DMS53 (cell line): ENCODE results near the gene FGF8.

Experiments
- DNase-seq: peaks from one replicate; lab custom pipeline; 2025; lab: John Stamatoyannopoulos, UW

FGF8 gene

DNA sequence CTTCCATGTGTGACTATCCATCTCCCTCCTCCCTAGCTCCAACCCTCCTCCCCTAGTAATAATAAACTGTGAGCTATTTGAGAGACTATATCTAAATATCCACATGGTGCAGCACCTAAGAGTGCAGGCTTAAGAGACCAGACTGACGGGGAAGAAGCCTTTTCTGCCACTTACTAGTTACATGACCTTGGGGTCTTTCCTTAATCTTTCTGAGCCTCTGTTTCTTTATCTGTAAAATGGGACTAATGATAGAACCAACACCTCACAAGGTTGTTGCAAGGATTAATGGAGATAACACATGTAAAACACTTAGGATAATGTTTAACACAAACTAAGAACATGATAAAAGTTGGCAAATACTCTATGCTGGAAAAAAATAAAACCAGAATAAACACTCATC is 43.8 kb downstream of the FGF8 start:
- no peak for DNase-seq

DNA sequence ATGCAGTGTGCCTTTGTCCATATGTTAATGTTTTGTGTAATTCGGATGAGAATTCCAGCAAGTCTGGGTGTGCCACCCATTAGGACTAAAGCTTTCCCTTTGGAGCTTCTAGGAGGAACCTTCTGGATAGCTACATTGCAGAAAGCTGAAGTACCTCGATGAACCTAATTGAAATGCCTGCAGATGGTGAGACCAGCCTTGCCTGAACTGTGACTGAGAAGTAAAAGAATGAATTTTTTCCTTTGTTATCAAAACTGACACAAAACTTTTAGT is 49.9 kb downstream of the FGF8 start:
- no peak for DNase-seq

DNA sequence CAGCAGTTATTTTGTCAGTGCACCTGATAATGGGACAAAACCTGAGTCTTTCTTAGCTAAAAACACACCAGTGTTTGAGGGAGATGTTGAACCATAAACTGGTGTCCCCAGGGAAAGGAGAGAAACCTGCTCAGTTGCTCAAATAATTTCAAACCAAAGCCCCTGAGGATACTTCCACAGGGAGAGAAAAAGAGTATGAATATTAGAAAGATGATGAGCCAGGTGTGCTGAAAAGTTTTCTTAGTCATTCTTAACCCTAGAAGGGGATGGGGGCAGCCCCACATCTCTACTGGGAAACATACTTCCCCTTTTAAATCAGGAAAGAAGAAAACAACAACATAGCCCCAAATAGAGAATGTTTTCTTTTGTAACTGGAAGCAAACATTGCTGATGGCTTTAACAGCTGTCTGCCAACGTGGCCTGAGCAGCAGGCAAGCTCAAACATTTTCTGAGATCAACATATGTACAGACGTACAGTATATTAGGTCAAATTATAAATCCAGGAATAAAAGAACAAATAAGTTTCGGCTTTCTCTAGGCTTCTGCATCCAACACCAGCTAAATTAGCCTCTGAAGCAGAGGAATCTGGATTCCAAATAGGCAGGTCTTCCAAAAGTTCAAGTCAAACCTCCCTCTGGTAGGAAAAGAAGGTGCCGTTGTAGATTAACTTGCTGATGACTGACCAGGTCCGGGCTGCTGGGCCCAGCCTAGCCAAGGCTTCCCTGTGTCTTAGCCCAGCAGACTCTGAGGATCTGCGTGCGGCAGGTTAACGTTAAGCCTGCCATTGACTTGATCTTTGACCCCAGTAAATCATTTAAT is 50.4 kb downstream of the FGF8 start:
- DNase-seq: no peak

DNA sequence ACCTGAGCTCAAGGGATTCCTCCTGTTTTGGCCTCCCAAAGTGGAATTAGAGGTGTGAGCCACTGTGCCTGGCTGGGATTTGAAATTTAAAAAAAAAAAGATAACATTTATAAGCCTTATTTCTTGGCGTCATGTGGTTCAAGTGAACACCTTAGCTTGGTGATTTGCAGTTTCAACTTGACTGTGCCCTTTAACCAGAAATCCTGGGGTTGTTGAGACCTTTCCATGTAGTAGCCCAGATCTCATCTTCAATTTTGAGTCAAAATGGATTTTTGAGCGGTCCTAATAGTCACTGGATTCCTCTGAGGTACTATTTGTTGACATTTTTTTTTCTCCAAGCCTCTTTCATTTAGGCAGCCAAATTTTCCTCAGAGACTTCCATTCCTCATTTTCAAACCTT is 51.5 kb downstream of the FGF8 start:
- DNase-seq: no peak

DNA sequence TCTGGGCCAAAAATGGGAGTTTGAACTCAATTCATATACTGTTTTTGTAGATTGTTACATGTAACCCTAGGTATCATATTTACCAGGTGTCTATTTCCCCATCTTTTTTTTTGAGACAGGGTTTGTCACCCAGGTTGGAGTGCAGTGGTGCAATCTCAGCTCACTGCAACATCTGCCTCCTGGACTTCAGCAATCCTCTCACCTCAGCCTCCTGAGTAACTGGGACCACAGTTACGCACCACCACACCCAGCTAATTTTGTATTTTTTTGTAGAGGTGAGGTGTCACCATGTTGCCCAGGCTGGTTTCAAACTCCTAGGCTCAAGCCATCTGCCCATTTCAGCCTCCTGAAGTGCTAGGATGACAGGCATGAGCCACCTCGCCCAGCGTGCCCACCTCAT is 52.7 kb downstream of the FGF8 start:
- no peak for DNase-seq

DNA sequence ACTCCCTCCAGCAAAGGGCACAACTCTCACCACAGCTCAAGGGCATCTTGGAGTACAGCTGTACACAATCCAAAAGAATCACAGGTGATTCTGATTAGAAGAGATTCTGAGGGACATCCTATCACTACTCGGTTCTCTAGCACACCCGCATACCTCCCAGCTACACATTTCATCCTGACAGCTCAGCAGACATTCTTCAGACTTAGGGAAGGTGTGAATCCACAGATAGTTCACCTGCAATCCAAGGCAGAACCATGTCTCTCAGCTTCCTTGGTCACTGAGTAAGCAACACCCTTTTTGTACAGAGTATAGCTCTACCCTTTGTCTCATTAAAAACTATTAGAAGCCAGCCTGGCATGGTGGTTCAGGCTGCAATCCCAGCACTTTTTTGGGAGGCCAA is 54.1 kb downstream of the FGF8 start:
- no peak for DNase-seq

DNA sequence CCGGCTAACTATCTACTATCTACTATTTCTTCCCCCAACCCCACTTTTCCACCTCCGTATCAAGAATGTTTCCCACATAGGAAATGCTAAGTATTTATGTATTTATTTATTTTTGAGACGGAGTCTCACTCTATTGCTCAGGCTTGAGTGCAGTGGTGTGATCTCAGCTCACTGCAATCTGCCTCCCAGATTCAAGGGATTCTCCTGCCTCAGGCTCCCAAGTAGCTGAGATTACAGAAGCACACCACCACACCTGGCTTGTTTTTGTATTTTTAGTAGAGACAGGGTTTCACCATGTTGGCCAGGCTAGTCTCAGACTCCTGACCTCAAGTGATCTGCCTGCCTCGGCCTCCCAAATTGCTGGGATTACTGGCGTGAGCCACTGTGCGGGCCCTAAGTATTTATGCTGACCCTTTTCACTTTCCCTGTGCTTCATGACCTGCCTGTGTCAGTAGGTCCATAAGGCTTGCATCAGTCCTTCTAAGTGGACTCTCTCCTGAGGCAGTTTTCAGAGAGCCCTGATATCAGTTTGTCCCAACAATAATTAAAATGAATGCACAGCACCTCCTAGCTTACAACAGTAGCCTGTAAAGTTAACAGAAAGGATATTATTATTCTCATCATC is 55.2 kb downstream of the FGF8 start:
- DNase-seq: no peak
